GM18499 (cell line): ENCODE results near the gene CELF4.

Source experiments
- ATAC-seq: cut with Tn5 transposase; IDR thresholded peaks from one replicate; pipeline ENCODE4 v1.9.1; 2021; ENCODE audit warnings: moderate number of reproducible peaks; ENCODE audit not compliant: insufficient read depth, unreplicated experiment

Gene CELF4

GRCh38 chr18:37501136-37501535 lies 64.5 kb downstream of the CELF4 start:
- no peak for ATAC-seq

- ATAC-seq = no peak
Measured at GRCh38 chr18:37499913-37500312, 65.7 kb downstream of the CELF4 start.

- ATAC-seq = no peak
Measured at GRCh38 chr18:37499044-37499443, 66.6 kb downstream of the CELF4 start.

- ATAC-seq = no peak
Measured at GRCh38 chr18:37497853-37498518, 67.6 kb downstream of the CELF4 start.

- ATAC-seq = no peak
Measured at GRCh38 chr18:37496568-37496967, 69.0 kb downstream of the CELF4 start.

GRCh38 chr18:37495354-37495753 lies 70.2 kb downstream of the CELF4 start:
- no peak for ATAC-seq

- no peak for ATAC-seq
Measured at GRCh38 chr18:37494406-37494805, 71.2 kb downstream of the CELF4 start.

GRCh38 chr18:37493352-37493935 lies 72.2 kb downstream of the CELF4 start:
- ATAC-seq = no peak

GRCh38 chr18:37492952-37493351 lies 72.6 kb downstream of the CELF4 start:
- ATAC-seq = no peak

GRCh38 chr18:37491526-37491925 lies 74.1 kb downstream of the CELF4 start:
- ATAC-seq = no peak

GRCh38 chr18:37489998-37490397 lies 75.6 kb downstream of the CELF4 start:
- ATAC-seq = no peak

- no peak for ATAC-seq
Measured at GRCh38 chr18:37489011-37489410, 76.6 kb downstream of the CELF4 start.

GRCh38 chr18:37487400-37487867 lies 78.2 kb downstream of the CELF4 start:
- no peak for ATAC-seq

GRCh38 chr18:37486848-37487247 lies 78.8 kb downstream of the CELF4 start:
- ATAC-seq = no peak

GRCh38 chr18:37484983-37485834 lies 80.4 kb downstream of the CELF4 start:
- no peak for ATAC-seq

- ATAC-seq = no peak
Measured at GRCh38 chr18:37483984-37484819, 81.4 kb downstream of the CELF4 start.

GRCh38 chr18:37483221-37483971 lies 82.2 kb downstream of the CELF4 start:
- ATAC-seq = no peak

- ATAC-seq = no peak
Measured at GRCh38 chr18:37482433-37482832, 83.2 kb downstream of the CELF4 start.

GRCh38 chr18:37482002-37482401 lies 83.6 kb downstream of the CELF4 start:
- ATAC-seq = no peak

- no peak for ATAC-seq
Measured at GRCh38 chr18:37481491-37481890, 84.1 kb downstream of the CELF4 start.
